ENCODE data around the gene SPTBN5. TPM values are rescaled to one million over a fixed set of nuclear protein-coding genes. Genes with fewer than 3 reads are reported as not detected.

Gene SPTBN5
- total RNA-seq, 1 donor from 2014 or later: 7.1 TPM

DNA sequence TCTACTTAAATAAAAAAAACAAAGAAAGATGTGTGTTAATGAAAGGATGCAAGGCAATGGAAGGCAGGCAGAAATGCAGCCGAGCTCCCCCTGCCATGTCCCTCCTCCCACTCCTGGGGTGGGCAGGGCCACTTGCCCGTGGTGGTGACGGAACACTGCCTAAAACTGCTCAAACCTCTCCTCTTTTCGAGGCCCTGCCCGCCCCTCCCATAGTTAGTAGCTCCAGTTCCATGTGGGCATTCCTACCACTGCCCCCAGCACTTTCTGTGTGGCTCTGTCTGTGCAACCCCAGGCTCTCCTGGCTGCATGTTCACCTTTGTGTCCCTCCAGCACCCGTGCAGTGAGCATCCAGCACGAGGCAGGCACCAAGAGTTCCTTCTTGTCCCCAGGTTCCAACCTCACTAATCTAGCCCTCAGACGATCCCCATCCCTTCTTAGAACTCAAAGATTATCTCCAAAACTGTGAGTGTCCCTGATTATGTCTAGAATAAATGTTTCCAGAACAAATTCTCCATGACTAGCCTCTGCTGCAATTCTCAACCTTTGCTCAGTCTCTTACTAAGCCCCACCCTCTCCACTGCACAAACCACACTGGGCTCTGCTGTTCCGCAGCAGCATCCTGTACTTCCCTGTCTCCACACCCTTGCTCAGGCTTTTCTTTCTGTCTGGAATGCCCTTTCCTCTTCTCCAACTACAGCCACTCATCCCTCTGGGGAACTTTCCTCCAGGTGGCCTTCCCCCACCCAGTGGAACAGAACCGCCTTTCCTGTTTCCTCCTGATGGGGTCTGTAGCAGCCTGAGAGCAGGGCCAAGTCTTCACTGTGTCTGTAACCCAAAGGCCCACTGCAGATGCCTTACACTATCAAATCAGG is 32.6 kb upstream of the SPTBN5 start:
- DNase-seq (ENCODE audit: low spot score): no peak

DNA sequence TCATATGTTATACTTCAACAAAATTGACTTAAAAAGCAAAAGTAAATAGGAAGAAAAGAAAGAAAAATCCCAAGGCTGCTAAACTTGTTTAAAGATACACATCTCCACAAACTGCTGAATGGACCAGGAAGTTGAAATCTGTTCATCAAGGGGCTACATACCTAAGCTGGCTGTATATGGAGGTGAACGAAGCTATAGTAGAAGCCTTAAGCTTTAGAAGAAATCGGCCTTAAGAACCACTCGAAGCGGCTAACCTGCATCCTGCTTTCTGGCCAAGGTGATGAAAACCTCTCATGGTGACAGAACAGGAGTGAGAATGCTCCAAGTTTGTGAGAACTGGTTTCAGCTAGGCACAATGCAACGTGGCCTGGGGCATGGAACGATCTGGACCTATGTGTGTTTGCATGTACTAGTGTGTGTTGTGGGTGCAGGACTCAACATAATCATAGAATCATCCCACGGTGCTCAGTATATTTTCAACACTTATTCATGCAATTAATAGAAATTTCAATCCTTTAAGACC is 31.3 kb upstream of the SPTBN5 start:
- no peak for DNase-seq (ENCODE audit: low spot score)

DNA sequence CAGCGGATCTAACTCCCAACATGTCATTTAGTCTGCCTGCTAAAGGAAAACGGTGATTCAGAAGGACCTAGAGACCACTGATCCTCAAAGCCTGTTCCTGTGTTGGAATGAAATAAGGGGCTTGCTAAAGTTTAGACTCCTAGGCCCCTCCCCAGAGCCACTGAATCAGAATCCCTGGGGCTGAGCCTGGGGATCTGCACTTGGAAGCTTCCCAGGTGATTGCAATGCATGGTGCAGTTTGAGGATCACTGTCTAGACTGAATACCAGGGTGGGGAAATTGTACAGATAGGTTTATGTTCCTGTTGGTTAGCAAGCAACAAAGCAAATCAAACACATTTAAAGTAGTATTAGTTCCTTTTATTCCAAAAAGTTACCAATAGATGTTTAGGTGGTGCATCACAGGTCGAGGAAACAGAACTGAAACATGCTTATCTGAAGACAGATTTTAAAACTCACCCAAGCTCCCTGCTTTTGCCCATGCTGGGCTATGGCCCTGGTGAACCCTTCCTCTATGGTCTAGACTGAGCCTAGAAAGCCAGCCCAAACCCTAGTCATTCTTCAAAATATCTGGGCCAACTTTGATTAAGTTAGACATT is 29.6 kb upstream of the SPTBN5 start:
- DNase-seq (ENCODE audit: low spot score): no peak

DNA sequence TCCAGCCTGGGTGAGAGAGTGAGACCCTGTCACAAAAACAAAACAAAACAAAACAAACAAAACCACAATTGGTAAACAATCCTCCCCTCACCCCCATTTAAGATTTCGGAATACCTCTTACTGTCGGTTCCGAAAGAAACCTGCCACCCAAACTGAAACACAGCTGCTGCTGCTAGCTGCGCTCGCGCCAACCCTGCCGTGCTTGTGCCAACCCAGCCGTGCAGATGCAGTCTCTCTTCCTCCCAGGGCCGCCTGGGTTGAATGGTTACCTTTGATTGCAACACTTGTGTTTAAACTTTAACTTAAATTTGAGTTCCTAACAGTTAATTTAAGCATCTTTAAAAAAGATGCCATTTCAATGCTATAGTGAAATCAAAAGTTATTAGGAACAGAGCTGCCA is 28.5 kb upstream of the SPTBN5 start:
- no peak for DNase-seq (ENCODE audit: low spot score)

DNA sequence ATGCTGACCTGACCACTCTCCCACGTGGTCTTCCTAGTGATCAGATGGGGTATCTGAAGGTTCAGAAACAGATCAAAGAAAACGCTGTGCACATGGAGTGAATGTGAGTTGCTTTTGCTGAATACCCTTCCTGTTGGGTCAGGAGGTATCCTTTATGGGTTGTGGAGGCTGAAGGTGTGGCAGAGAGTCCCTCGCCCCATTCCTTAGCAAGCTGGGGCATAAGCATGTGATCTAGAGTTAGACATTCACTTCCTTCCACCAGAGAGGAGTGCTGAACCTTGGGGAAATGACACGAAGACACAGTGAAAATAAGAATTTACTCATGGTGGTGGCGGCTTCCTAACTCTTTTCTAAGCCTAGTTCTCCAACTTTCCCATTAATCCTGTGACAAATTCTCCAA is 27.8 kb upstream of the SPTBN5 start:
- DNase-seq (ENCODE audit: low spot score): no peak

DNA sequence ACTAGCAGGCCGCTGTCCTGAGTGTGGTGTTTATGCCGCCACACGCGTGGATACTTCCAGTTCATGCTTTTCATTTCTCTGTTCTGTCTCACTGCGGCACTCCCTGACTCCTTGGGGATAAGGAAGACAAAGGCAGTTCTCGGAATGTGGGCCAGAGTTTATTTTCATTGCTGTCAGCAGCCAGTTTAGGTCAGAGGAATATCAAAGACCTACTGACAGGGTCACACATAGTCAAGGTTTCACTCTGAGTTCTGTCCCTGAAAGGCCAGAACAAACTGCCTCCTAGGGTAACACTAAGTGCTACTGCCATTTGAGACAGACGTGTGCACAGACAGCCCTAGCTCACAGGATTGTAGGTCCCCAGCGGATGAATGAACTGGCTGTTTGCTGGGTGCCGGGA is 27.3 kb upstream of the SPTBN5 start:
- DNase-seq (ENCODE audit: low spot score): peak; percentile 58

DNA sequence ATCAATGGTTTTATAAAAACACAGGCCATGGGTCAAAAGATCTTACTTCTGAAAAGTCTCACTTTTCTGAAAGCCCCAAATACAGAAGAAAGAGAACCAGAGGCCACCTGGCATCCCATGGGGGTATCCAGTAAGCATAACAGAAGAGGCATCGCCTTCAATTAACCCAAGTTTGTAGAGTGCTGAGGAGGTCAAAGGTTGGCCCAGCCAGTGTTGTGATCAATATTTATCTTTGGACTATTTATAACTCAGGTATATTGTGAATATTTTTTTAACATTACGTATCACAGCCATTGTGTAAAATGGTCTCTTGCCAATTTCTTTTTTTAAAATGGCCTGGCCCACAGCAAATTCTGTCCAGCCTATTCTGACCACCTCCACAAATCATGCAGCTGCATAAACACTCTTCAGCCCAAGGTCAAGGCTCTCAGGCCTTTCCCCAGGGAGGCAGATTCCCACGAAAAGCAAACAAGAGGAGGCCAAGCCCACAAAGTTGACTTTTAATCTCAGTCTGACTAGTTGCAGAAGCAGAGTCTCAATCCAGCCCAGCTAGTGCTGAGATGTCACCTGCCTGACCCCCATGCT is 26.2 kb upstream of the SPTBN5 start:
- DNase-seq (ENCODE audit: low spot score): peak; percentile 66

DNA sequence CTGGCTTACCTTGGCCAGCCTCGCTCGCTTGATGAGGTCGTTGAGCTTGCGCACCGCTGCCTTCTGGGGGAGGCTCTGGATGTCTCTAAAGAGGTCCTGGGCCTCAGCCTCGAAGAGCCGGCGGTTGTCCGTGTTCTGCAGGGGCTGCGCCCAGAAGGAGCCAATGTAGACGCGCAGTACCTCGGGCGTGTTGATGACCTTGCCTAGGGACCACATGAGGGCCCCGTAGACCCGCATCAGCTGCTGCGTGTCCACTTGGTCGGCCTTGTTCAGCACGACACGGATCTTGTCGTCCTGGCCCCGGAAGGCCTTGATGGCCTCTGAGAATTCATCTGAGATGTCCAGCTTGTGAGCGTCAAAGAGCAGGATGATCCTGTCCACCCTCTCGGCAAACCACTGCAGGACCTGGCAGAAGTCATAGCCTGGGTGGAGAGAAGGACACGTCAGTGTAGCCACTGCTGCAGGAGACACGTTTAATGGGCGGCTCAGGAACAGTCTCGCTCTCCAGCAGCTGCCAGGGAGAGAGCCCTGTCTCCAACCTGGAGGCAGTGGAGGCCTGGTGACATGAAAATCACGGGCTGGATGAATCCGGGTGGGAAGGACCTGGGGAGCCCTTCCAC is 25.5 kb upstream of the SPTBN5 start:
- DNase-seq (ENCODE audit: low spot score): no peak

DNA sequence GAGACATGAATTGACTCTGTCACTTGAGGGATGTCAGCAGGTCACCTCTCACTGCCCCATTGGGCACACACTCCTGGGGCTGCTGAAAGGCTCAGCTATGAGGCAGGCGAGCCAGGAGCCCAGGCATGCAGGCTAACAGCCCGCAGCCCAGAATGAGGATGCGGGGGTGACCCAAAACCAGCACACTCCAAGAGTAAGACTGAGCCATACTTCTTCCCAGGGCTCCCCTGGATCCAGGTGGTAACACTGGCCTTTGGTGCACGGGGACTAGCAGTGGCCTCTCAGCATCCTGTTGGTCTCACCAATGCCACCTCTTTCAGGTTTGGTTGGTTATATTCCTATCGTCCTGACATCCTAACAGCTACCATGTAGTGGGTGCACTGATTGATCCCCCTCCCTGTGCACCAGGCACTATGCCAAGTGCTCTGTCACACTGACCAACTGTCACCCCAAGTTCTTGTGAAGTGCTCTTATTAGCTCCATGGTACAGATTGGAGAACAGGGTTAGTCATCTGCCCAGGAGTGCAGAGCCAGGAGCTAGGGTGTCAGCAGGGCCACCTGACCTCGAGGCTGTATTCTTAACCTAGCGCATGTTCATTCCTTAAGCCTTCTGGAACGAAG is 24.8 kb upstream of the SPTBN5 start:
- DNase-seq (ENCODE audit: low spot score): no peak

DNA sequence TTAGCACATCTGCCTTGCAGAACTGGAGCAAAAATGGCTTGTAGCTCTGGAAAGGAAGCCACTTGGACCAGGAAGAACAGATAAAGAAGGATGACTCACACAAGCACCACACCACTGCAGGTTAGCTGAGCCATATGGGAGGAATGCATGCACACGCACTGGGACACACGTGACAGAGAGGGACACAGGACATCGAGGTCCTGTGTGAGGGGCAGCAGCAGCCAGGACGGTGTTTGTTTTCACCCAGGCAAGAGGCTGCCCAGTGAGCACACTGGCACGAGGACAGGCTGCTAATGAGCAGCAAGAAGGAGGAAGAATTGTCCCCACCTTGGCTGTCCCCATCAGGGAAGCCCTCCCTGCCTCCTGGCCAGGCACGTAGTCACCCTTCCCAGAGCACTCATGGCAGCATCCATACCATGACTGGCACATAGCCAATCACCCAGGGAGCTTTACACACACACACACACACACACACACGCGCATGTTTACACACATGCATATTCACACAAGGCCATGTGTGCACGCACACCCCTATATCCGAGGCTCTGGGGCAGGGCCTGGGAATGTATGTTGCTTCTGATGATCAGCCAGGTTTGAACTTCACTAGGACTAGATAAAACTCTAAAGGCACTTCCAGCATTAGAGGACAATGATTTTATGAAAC is 24.0 kb upstream of the SPTBN5 start:
- peak; percentile 79 for DNase-seq (ENCODE audit: low spot score)

DNA sequence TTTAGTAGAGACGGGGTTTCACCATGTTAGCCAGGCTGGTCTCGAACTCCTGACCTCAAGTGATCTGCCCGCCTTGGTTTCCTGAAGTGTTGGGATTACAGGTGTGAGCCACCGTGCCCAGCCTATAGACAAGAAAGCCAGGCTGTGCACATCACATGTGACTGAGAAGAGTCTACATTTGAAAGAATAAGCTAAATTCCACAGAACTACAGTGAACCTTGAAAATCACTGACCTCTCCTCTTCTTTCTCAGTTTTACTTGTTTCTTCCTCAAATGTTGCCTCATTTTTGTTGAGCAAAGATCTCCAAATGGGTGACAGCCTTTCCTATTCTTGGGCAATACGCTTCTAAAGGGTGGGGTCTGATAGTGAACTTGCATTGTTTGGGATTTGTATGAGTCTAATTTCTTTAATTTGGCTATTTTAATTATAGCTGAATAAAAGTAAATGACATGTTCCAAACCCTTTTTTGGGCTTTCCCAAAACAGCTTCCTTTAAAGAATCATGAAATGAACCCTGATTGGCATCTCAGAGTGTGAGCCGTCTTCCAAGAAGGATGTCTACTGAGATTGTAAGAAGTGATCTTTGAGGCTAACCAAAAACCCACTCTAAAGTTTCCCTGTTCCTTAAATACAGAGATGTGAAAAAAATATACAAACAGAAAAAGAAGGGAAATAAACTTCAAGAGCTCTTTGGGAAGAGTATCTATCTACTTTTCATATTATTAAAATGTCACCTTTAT is 21.6 kb upstream of the SPTBN5 start:
- DNase-seq (ENCODE audit: low spot score): no peak

DNA sequence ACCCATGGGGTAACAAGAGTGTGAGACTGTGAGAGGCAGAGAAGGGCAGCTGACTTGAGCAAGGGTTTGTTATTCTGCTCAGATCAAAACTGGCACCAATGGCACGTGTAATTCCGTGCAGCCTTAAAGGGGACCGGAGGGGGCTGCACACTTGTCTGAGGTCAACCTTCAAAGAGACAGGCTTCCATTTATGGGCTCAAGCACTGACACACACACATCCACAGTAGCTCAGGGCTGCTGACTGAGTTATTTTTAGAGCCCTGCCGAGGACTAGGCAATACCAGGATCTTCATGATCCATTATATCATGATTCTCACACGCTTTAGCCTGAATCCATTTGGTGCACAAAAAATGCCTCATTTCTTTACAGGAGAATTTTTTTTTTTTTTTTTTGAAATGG is 20.6 kb upstream of the SPTBN5 start:
- DNase-seq (ENCODE audit: low spot score): no peak

DNA sequence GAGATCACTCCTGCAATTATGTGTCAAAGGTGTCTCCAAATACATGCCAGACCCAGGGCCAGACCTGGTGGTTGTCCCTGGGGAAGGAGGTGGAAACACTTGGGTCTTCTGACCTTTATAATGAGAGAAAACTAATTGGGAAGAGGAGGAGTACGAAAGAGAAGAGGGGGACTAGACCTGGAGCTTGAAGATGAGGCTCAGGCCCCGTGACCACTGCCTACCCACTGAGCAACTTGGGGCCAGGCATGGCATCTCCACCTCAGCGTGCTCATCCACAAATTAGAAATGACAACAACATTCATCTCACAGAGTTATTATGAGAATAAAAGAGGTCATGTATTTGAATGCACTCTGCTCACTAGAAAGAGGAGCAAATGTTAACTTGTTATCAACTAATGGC is 19.4 kb upstream of the SPTBN5 start:
- DNase-seq (ENCODE audit: low spot score): no peak

DNA sequence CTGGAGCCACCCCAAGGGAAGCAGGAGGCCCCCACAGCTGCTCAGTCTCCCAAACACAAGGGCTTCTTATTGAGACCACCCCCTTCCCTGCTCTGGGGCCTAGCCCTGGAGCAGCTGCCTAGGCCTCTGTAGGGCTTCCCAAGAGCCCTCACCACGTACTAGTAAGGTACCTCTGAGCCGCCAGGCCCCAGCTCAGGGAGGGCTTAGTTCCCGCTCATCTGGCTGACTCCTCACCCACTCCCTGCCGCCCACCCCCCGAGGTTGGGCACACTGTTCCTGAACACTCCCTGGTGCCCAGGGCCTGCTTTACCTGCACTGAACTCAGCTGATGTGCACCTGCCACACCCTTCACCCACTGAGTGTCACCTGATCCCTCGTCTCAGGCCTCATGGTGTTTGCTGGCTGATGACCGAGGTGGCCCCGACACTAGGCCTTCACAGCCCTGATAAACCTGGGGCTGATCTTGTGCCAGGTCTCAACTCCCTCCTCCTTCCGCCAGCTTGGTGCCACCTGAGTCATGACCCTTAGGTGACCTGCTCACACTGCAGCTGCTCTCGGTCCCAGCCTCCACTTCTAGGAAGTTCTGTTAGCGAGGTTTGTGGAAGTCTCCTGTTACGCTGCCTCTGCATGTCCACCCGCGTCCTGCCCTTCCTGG is 18.0 kb upstream of the SPTBN5 start:
- no peak for DNase-seq (ENCODE audit: low spot score)

DNA sequence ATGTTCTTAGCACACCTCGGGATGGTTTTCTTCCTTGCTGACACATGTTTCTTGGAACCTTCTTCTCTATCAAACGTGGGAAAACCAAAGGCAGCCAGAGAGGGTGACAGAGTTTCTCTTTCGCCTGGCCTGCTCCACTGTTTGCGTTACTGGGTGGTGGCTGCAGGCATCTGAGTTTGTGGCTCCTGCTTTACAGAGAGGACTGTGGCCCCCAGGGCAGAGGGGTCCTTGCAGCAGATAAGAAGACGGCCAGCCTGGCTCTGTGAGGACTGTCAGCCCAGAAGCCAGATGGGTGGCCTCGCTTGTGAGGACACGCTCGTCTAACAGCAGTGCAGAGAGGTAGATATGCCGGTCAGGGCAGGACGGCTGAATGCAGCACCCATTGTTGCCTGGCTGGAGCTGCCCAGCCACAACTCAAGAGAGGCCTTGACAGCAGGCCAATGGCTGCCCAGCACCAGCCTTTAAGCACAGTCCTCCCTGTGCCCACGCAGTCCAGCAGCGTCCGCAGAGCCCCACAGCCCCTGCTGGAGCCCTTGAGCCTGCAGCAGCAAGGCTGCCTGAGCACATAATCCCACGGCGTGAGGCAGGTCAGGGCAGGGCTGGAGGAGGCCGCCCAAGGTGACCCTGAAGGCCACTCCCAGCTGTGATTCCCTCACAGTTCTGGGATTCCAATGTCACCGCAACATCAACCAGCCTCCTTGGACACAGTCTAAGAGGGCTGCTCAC is 15.0 kb upstream of the SPTBN5 start:
- no peak for DNase-seq (ENCODE audit: low spot score)

DNA sequence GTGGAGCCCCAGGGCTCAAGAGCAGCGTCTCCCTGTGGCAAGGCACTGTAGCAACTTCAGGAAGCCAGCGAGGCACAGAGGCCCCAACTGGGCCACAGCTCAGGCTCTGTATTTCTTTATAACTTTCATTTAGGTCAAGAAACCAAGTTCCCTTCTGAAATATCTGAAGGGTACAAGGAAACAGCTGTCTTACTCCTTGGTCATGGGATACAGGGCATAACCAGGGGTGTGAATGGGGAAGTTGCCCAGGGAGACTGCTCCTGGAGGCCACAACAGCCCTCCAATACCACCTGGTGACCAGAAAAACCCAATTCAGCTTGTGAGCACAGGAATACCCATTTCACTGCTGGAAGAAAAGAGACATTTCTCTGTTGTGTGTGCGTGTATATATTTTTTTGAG is 13.3 kb upstream of the SPTBN5 start:
- no peak for DNase-seq (ENCODE audit: low spot score)

DNA sequence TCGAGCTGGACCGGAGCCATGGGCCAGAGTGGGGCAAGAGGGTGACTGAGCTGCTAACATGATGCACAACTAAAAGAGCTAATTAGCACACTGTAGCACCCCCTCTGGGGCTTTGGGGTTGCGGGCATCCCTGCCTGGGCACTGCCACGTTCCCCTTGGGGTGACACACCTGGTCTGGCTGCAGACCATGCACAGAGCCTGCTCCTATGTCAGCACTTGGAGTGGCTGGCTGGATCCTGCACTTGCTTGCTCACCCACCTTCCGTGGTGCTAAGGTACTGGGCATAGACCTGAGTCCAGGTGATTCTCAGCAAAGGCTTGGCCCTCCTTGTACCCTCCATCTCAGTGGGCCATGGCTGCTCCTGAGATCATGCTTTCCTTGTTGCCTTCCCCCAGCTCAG is 12.8 kb upstream of the SPTBN5 start:
- no peak for DNase-seq (ENCODE audit: low spot score)

DNA sequence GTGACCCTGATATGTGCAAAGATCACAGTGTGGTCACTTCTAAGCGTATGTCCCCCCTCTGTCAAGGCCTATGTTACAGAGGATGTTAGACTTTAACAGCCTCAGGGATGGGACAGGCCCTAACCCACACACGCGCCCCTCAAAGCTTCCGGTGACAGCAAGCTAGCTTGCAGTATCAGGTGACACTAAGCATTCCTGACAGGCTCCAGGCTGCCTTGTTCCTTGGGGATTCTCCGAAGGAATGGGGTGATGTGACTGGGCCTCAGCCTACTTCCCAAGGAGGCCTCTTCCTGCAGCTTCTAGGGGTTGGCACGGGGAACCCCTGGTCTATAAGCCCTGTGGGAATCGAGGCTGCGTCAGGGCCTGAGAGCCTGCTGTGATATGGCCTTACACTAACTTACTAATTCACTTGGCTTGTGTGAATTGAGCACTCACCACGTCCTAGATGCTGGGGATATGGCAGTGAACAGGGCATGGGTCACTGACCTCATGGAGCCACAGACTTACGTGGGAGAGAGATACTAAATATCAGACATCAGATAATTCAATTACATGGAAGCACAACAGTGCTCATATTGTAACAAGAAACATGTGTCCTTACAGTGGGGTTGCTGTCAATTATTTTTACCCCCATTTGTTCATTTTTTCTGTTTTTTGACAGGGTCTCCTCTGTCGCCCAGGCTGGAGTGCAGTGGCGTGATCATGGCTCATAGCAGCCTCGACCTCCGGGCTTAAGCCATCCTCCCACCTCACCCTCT is 11.4 kb upstream of the SPTBN5 start:
- DNase-seq (ENCODE audit: low spot score): no peak

DNA sequence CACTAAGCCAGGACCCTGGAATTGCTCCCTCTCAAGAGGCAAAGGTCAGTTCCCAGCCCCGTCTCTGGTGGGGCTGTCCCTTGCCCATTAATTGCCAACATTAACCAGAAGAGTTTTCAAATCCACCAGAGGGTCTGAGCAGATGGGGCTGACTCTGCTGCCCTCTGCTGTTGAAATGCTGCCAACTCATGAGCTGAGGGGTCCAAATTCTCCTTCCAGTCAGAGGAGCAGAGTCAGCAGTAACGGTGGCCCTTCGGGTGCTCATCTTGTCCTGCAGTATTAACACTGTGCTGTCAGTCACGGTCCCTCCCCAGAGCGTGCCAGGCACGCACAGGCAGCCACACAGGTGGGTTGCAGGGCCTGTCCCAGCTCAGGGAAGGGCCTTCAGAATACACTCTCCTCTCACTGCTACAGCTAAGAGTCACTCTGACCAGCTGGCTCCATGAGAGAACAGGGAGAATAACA is 10.7 kb upstream of the SPTBN5 start:
- peak; percentile 61 for DNase-seq (ENCODE audit: low spot score)

Measured in mucosa of gallbladder (tissue), 1 donor.